ENCODE measurements around the gene CFAP53.

Gene CFAP53

GRCh38 chr18:50186385-50186784 lies 79.9 kb downstream of the CFAP53 start:
- in situ Hi-C loops (cut with MboI; ENCODE audit: low sequenced_read_pairs, unreplicated experiment): no loop called here
- TF ChIP-seq, protein P1, sequence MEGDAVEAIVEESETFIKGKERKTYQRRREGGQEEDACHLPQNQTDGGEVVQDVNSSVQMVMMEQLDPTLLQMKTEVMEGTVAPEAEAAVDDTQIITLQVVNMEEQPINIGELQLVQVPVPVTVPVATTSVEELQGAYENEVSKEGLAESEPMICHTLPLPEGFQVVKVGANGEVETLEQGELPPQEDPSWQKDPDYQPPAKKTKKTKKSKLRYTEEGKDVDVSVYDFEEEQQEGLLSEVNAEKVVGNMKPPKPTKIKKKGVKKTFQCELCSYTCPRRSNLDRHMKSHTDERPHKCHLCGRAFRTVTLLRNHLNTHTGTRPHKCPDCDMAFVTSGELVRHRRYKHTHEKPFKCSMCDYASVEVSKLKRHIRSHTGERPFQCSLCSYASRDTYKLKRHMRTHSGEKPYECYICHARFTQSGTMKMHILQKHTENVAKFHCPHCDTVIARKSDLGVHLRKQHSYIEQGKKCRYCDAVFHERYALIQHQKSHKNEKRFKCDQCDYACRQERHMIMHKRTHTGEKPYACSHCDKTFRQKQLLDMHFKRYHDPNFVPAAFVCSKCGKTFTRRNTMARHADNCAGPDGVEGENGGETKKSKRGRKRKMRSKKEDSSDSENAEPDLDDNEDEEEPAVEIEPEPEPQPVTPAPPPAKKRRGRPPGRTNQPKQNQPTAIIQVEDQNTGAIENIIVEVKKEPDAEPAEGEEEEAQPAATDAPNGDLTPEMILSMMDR (IDR thresholded peaks at IDR 0.05; ENCODE audit: borderline replicate concordance, control extremely low read depth, extremely low read depth, insufficient read depth, missing control alignments): no peak
- DNase-seq (ENCODE audit: low spot score): no peak

DNA sequence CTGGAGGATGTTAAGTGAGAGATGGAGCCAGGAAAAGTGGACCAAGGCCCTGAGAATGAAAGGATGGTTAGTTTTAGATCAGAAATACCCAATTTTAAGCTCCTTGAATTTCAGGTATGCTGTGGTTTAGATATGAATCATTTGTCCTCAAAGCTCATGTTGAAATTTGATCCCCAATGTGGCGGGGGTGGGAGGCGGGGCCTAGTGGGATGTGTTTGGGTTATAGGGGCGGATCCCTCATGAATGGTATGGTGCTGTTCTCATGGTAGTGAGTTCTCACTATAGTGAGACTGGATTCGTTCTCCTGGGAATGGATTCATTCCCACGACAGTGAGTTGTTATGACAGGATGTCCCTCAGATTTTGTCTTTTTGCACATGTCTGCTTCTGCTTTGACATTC lies 82.7 kb downstream of the CFAP53 start:
- no peak for DNase-seq (ENCODE audit: low spot score)
- TF ChIP-seq, protein P1 (IDR thresholded peaks at IDR 0.05; ENCODE audit: borderline replicate concordance, control extremely low read depth, extremely low read depth, insufficient read depth, missing control alignments): no peak
- in situ Hi-C loops (cut with MboI; ENCODE audit: low sequenced_read_pairs, unreplicated experiment): no loop called here

GRCh38 chr18:50182511-50182910 lies 83.8 kb downstream of the CFAP53 start:
- in situ Hi-C loops (cut with MboI; ENCODE audit: low sequenced_read_pairs, unreplicated experiment): no loop called here
- DNase-seq (ENCODE audit: low spot score): no peak
- TF ChIP-seq, protein P1 (IDR thresholded peaks at IDR 0.05; ENCODE audit: borderline replicate concordance, control extremely low read depth, extremely low read depth, insufficient read depth, missing control alignments): no peak

- in situ Hi-C loops (cut with MboI; ENCODE audit: low sequenced_read_pairs, unreplicated experiment): no loop called here
- TF ChIP-seq, protein P1 (IDR thresholded peaks at IDR 0.05; ENCODE audit: borderline replicate concordance, control extremely low read depth, extremely low read depth, insufficient read depth, missing control alignments): no peak
- DNase-seq (ENCODE audit: low spot score): no peak
These were observed 84.7 kb downstream of the CFAP53 start for GRCh38 chr18:50181590-50181989.

DNA sequence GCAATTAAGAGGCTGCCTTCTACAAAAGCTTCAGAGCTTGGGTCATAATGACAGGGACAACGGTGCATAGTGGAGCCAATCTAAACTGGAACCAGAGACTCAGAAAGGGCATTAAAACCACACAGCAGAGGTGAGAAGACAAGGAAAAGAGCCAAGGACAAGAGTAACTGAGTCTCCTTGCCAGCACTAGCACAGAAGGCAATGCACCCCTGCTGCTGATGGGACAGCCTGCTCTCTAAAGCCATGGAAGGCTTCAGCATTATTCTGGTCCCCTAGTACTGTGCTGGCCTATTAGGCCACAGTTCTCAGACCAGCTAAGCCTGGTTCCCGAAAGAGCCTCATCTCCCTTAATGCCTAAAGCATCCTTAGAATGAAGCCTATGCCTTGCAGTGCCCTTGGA lies 86.8 kb downstream of the CFAP53 start:
- no peak for DNase-seq (ENCODE audit: low spot score)
- TF ChIP-seq, protein P1 (IDR thresholded peaks at IDR 0.05; ENCODE audit: borderline replicate concordance, control extremely low read depth, extremely low read depth, insufficient read depth, missing control alignments): no peak
- in situ Hi-C loops (cut with MboI; ENCODE audit: low sequenced_read_pairs, unreplicated experiment): no loop called here

DNA sequence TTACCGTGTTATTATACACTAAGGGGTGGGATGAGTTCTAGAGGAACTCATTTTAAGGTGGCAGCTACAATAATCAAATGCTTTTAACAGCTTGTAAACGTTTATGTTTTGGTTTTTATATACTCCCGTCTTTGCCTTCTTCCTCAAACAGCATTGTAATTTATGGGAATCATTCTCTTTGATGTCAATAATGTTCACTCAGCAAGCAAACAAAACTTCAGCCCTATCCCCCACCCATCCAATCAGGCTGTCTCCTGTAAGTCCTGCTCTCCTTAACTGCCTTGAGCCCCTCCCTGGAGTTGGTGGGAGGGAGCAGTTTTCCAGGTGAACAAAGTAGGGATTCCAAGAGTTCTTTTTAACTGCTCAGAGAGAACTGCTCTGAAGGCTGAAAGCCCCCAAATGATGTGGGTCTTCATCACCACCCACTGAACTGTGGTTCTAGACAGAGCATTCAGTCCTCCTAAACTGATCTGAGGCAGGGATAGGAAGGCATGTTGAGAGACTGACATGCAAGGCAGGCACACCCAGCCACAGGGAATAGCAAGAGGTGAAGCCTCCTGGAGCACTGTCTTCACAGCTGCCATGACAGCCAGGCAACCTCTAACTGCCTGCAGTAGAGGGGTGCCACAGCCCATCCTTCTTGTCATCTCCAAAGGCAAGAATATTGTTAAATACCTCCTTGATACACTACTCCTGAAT lies 88.9 kb downstream of the CFAP53 start:
- in situ Hi-C loops (cut with MboI; ENCODE audit: low sequenced_read_pairs, unreplicated experiment): no loop called here
- no peak for DNase-seq (ENCODE audit: low spot score)
- TF ChIP-seq, protein P1 (IDR thresholded peaks at IDR 0.05; ENCODE audit: borderline replicate concordance, control extremely low read depth, extremely low read depth, insufficient read depth, missing control alignments): no peak

Data from GM13976 (cell line).